B cell (primary cell): Measurements from ENCODE around the gene NCDN.

Experiments
- CTCF ChIP-seq: fragments of 200-600 bp; IDR thresholded peaks from one replicate; pipeline ENCODE4 v1.8.0; 2022; ENCODE audit warnings: antibody characterized with exemption, mild to moderate bottlenecking
- EZH2 ChIP-seq: IDR thresholded peaks from 2 replicates; pipeline ENCODE4 v1.6.1; 2012; ENCODE audit warnings: borderline replicate concordance, low read depth, mild to moderate bottlenecking, moderate library complexity, low read length; ENCODE audit not compliant: insufficient read depth, poor library complexity, severe bottlenecking

GRCh38 chr1:35507947-35508346 lies 49.7 kb upstream of the NCDN start:
- TF ChIP-seq CTCF (no peak), EZH2 (no peak)
